Caco-2 (cell line): ENCODE data around the gene RASGEF1C. TPM values are rescaled to one million over a fixed set of nuclear protein-coding genes. Genes with fewer than 3 reads are reported as not detected.

ENCODE experiments used
- BruUV-seq: library from RNA; stranded (reverse); fragments of 400-500 nt; replicated peaks from 2 replicates; lab custom pipeline; 2021; lab: Mats Ljungman, UMichigan
- CTCF ChIA-PET: fragments of 300-600 bp; sonication (Branson Sonifier 250); formaldehyde crosslinking; loops from one replicate; lab custom pipeline; 2022; ENCODE audit warnings: antibody characterized with exemption; lab: Charles Lee
- POLR2A ChIA-PET: fragments of 300-600 bp; sonication (Branson Sonifier 250); formaldehyde crosslinking; loops from one replicate; lab custom pipeline; 2022; ENCODE audit warnings: antibody characterized with exemption; lab: Charles Lee
- DNase-seq, 2 experiments: peaks; one replicate each; pipeline versions ENCODE4 v3.0.0 to v3.0.0-alpha.2; 2020 to 2022
- H3K27me3 ChIP-seq: replicated peaks from 2 replicates; pipeline ENCODE4 v1.6.0; 2011; ENCODE audit warnings: low read length; ENCODE audit not compliant: control insufficient read depth, insufficient read depth
- H3K36me3 ChIP-seq: 2 replicates; pipeline ENCODE4 v1.5.1; 2011; ENCODE audit warnings: low read length; ENCODE audit not compliant: control insufficient read depth, insufficient read depth
- H3K4me1 ChIP-seq: fragments of 250-450 bp; sonication (Bioruptor Pico); 2 replicates; pipeline ENCODE4 v1.5.1; 2020; ENCODE audit warnings: mild to moderate bottlenecking
- H3K4me3 ChIP-seq: 2 replicates; pipeline ENCODE4 v1.5.1; 2011; ENCODE audit warnings: low read depth, mild to moderate bottlenecking, control low read depth, low read length
- H3K9me3 ChIP-seq: fragments of 250-450 bp; sonication (Bioruptor Pico); 2 replicates; pipeline ENCODE4 v1.5.1; 2020; ENCODE audit warnings: mild to moderate bottlenecking, moderate library complexity
- H3K27ac Mint-ChIP-seq: one replicate; pipeline ENCODE4 v1.8.0; 2022; ENCODE audit warnings: mixed read lengths; ENCODE audit not compliant: unreplicated experiment
- H3K27me3 Mint-ChIP-seq: one replicate; pipeline ENCODE4 v1.8.0; 2022; ENCODE audit warnings: mixed read lengths; ENCODE audit not compliant: insufficient read depth, unreplicated experiment
- H3K36me3 Mint-ChIP-seq: one replicate; pipeline ENCODE4 v1.8.0; 2022; ENCODE audit warnings: mild to moderate bottlenecking, mixed read lengths; ENCODE audit not compliant: insufficient read depth, unreplicated experiment
- H3K4me1 Mint-ChIP-seq: one replicate; pipeline ENCODE4 v1.8.0; 2022; ENCODE audit warnings: low read depth, mixed read lengths; ENCODE audit not compliant: unreplicated experiment
- H3K4me3 Mint-ChIP-seq: one replicate; pipeline ENCODE4 v1.8.0; 2022; ENCODE audit warnings: mild to moderate bottlenecking, moderate library complexity, mixed read lengths; ENCODE audit not compliant: unreplicated experiment
- H3K9me3 Mint-ChIP-seq: one replicate; pipeline ENCODE4 v1.8.0; 2022; ENCODE audit warnings: mixed read lengths; ENCODE audit not compliant: unreplicated experiment
- intact Hi-C: fragments of 100-400 bp; cut with micrococcal nuclease; formaldehyde crosslinking; loops from one replicate; pipeline ENCODE4 v1.10.0; 2022; ENCODE audit not compliant: unreplicated experiment
- total RNA-seq: library from RNA; stranded (reverse); gene quantifications from 2 replicates; pipeline ENCODE4 v1.2.3, GENCODE V29; 2022
- TF ChIP-seq, protein P1 (sequence below), 2 experiments: fragments of 200-600 bp in 1 of 2; IDR thresholded peaks; 1 replicate in 1 of 2; 2 replicates in 1 of 2; pipeline versions ENCODE4 v1.5.1 to v1.8.0; 2011 to 2022; ENCODE audit warnings: antibody characterized with exemption in 1 of 2, control low read depth in 1 of 2, inconsistent platforms in 1 of 2, low read depth in 1 of 2, low read length in 1 of 2, mild to moderate bottlenecking in 1 of 2, moderate library complexity in 1 of 2; ENCODE audit not compliant: insufficient read depth in 1 of 2, severe bottlenecking in 1 of 2, unreplicated experiment in 1 of 2

RASGEF1C gene
- total RNA-seq, 1 experiment from 2014 or later = not detected

DNA sequence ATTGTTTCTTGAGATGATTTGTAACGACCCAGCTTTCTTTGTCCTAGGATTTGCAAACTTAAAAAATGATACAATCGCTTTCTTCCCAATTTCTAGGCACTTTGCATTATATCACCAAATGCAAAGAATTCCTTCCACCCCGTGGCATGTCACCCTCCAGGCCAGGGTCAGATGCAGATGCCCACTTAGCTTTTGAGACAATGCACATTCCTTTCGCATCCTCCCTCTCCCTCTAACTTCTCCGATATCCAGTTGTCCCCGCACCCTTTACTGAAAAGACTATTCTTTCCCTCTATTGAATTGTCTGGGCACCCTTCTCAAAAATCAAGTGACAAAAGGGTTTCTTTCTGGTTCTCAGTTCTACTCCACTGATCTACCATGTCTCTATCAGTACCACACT lies 154.8 kb downstream of the RASGEF1C start:
- H3K4me1 Mint-ChIP-seq = peaks cover 23% of the 10 kb centered on the region

DNA sequence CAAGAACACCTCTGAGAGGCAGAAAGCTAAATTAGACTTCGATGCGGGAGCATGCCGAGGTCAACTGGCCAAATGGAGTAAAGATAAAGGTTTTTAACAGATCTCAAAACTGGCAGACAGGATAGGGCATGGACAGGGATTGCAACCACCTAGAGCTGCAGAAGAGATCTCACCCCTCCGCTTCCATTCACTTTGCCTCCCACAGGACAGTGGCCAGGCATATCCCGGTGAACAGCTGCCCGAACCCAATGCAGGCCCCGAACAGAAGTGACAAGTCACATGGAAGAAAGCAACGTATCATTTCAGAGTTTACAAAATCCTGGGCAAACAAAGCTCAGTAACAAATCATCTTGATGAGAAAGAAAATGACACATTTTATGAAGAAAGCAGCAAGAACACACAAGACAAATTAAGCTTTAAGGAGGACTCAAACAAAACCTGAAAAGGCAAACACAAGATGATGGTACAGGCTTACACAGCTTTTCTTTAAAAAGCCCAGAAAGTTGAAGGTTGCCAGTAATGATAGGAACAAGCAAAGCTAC lies 155.9 kb downstream of the RASGEF1C start:
- ChIA-PET POLR2A (interaction anchor here (0.6 kb wide), 1 partner anchor 33 kb away, joined by 5 read pairs; no protein-coding TSS in a partner anchor), CTCF (interaction anchor here (1.1 kb wide), 1 partner anchor 78 kb away, joined by 3 read pairs; no protein-coding TSS in a partner anchor)
- intact Hi-C loops = no loop called here
- Mint-ChIP-seq H3K36me3 (no peaks in the 10 kb centered on the region), H3K27me3 (no peaks in the 10 kb centered on the region), H3K9me3 (no peaks in the 10 kb centered on the region), H3K4me1 (peaks cover 23% of the 10 kb centered on the region), H3K27ac (no peak overlapping the region), H3K4me3 (peak overlapping the region; percentile 14)
- no TSS peak for BruUV-seq
- no peaks in the 10 kb centered on the region for H3K9me3 ChIP-seq
- TF ChIP-seq, protein P1, sequence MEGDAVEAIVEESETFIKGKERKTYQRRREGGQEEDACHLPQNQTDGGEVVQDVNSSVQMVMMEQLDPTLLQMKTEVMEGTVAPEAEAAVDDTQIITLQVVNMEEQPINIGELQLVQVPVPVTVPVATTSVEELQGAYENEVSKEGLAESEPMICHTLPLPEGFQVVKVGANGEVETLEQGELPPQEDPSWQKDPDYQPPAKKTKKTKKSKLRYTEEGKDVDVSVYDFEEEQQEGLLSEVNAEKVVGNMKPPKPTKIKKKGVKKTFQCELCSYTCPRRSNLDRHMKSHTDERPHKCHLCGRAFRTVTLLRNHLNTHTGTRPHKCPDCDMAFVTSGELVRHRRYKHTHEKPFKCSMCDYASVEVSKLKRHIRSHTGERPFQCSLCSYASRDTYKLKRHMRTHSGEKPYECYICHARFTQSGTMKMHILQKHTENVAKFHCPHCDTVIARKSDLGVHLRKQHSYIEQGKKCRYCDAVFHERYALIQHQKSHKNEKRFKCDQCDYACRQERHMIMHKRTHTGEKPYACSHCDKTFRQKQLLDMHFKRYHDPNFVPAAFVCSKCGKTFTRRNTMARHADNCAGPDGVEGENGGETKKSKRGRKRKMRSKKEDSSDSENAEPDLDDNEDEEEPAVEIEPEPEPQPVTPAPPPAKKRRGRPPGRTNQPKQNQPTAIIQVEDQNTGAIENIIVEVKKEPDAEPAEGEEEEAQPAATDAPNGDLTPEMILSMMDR (IDR thresholded peaks at IDR 0.05; ENCODE audit: insufficient read depth in 1 of 2, low read depth in 1 of 2, low read length in 1 of 2, severe bottlenecking in 1 of 2, unreplicated experiment in 1 of 2) = no peak
- peak in 1 of 2 experiments; percentile 36 for DNase-seq
- no peaks in the 10 kb centered on the region for H3K27me3 ChIP-seq
- H3K36me3 ChIP-seq = no peaks in the 10 kb centered on the region
- no peak overlapping the region for H3K4me3 ChIP-seq
- H3K4me1 ChIP-seq = no peaks in the 10 kb centered on the region

More for the DNA sequence above, 154.8 kb downstream of the RASGEF1C start:
- TF ChIP-seq, protein P1 (IDR thresholded peaks at IDR 0.05; ENCODE audit: insufficient read depth in 1 of 2, low read depth in 1 of 2, low read length in 1 of 2, severe bottlenecking in 1 of 2, unreplicated experiment in 1 of 2) = no peak
- Mint-ChIP-seq H3K27me3 (no peaks in the 10 kb centered on the region), H3K36me3 (no peaks in the 10 kb centered on the region), H3K27ac (no peak overlapping the region), H3K9me3 (no peaks in the 10 kb centered on the region), H3K4me3 (no peak overlapping the region)
- no peaks in the 10 kb centered on the region for H3K4me1 ChIP-seq
- H3K36me3 ChIP-seq = no peaks in the 10 kb centered on the region
- intact Hi-C loops = no loop called here
- ChIA-PET CTCF (no interaction called here), POLR2A (interaction anchor here (0.7 kb wide), 1 partner anchor 615 kb away, joined by 3 read pairs; no protein-coding TSS in a partner anchor)
- no peak overlapping the region for H3K4me3 ChIP-seq
- DNase-seq = no peak
- H3K9me3 ChIP-seq = no peaks in the 10 kb centered on the region
- no peaks in the 10 kb centered on the region for H3K27me3 ChIP-seq
- no TSS peak for BruUV-seq

DNA sequence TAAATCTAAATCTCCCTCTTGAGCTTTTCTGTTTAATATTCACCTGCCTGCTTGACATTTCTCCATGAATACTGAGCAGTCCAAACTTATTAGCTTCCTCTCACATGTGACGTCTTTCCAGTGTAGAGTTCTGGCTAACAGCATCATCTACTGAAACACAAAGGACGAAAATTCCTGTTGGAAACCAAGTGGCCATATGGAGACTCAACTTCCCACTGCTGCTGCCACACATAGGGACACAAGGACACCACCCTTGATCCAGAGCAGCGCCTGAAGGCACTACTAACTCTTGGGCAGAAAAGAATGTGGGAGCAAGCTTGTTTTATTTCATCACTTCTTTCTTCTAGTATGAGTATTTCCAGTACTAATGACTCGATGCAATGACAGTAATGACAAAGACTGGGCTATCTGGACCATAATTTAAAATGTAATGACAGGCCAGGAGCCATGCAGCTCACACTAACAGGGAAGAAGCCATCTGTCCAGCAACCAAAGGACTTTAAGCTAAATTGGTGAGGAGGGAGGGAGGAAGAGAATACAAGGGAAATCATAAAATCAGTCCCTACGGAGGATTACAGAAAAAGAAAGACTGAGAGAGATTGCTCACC lies 156.7 kb downstream of the RASGEF1C start:
- POLR2A ChIA-PET = no interaction called here
- no peaks in the 10 kb centered on the region for H3K36me3 ChIP-seq
- Mint-ChIP-seq H3K36me3 (no peaks in the 10 kb centered on the region), H3K4me3 (no peak overlapping the region), H3K27me3 (no peaks in the 10 kb centered on the region), H3K27ac (no peak overlapping the region), H3K4me1 (peaks cover 23% of the 10 kb centered on the region), H3K9me3 (no peaks in the 10 kb centered on the region)
- H3K4me3 ChIP-seq = no peak overlapping the region
- CTCF ChIA-PET = no interaction called here
- intact Hi-C loops = no loop called here
- no peaks in the 10 kb centered on the region for H3K9me3 ChIP-seq
- no TSS peak for BruUV-seq
- no peak for DNase-seq
- TF ChIP-seq, protein P1 (IDR thresholded peaks at IDR 0.05; ENCODE audit: insufficient read depth in 1 of 2, low read depth in 1 of 2, low read length in 1 of 2, severe bottlenecking in 1 of 2, unreplicated experiment in 1 of 2) = no peak
- no peaks in the 10 kb centered on the region for H3K4me1 ChIP-seq
- no peaks in the 10 kb centered on the region for H3K27me3 ChIP-seq

Other genes starting within 250 kb of the RASGEF1C start
- 30.2 and 34.5 TPM in 2 replicates for gene RNF130, start 137.5 kb downstream of the RASGEF1C start, total RNA-seq
- 76.5 and 93.1 TPM in 2 replicates for gene MAPK9, start 82.9 kb upstream of the RASGEF1C start, total RNA-seq
- gene GFPT2, start 144.1 kb upstream of the RASGEF1C start, total RNA-seq = 0.72 and 1.6 TPM in 2 replicates